GM21825 (cell line): ENCODE results near the gene ADCY7.

Source experiments
- ATAC-seq: cut with Tn5 transposase; IDR thresholded peaks from one replicate; pipeline ENCODE4 v1.9.1; 2021; ENCODE audit warnings: mild to moderate bottlenecking, moderate library complexity; ENCODE audit not compliant: unreplicated experiment

ADCY7 gene

GRCh38 chr16:50247906-50248608 lies 18.3 kb upstream of the ADCY7 start:
- ATAC-seq: no peak

GRCh38 chr16:50248845-50249244 lies 17.5 kb upstream of the ADCY7 start:
- no peak for ATAC-seq

DNA sequence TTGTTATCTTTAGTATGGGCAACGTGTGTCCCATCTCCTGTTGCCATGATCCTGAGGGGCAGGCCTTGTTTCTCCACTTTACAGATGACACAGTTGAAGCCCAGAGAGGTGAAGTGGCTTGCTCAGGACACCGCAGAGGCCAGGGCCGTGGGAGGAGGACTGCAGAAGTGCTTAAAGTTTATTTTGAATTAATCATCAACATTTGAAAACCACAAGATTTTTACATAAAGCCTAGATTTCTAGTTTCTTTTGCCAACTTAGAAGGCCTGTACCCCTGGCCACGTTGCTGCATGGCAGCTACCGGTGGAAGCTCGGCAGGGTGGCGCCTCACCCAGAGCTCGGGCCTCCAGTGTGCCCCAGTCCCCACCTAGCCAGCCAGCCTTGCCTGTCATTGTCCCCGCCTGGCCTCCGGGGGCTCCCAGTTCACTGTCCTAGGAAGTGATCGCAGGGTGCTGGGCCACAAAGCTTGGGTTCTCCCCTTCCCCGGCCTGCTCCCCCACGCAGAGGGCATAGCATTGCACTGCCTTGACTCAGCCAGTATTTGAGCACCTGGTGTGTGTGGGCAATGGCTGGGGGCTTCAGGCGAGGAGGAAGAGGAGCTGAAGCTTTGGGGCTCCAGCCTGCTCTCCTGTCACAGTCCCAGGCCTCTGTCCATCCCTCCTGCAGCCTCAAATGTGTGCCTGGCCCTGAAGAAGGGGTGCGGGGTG lies 14.8 kb upstream of the ADCY7 start:
- ATAC-seq: no peak

DNA sequence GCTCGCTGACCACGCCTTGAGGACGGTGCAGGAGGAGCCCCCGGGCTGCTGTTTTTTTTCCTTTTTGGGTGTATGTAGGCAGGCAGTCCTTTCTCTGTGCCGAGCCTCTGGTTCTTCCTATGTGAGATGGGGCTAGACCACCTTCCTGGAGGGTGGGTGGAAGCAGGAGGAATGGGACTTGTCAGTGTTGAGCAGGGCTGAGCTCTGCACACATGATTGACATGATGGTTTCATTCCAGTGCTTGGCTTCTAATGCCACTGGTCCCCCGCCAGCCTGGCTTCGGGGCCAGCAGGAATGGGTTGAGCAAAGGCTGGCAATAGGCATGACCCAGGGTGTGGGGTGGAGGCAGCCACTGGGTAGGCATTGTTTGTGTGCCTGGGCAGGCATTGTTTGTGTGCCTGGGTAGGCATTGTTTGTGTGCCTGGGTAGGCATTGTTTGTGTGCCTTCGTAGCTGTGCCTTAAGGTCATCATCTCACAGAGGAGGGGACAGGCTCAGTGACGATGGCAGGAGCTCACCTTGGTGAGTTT lies 14.2 kb upstream of the ADCY7 start:
- ATAC-seq: no peak

DNA sequence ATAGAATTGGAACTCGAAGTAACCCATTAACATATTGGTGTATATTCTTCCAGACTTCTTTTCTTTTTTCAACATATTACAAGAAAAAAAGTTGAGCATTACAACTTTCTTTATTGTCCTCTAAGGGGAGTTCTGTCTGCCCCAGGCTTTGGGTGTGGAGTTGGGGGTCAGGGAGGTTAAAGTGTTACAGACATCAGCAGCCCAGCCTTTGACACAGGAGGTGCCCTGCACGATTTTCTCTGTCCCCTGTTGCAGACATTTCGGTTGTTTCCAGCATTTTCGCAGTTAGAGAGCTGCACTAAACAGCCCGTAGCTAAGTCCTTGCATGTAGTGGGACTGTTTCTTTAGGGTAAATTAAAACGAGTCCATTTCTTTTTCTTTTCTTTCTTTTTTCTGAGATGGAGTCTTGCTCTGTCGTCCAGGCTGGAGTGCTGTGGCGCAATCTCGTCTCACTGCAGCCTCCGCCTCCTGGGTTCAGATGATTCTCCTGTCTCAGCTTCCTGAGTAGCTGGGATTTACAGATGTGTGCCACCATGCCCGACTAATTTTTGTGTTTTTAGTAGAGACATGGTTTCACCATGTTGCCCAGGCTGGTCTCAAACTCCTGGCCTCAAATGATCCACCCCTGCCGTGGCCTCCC lies 13.4 kb upstream of the ADCY7 start:
- no peak for ATAC-seq

- ATAC-seq: no peak
Measured at GRCh38 chr16:50253514-50253910, 12.8 kb upstream of the ADCY7 start.

DNA sequence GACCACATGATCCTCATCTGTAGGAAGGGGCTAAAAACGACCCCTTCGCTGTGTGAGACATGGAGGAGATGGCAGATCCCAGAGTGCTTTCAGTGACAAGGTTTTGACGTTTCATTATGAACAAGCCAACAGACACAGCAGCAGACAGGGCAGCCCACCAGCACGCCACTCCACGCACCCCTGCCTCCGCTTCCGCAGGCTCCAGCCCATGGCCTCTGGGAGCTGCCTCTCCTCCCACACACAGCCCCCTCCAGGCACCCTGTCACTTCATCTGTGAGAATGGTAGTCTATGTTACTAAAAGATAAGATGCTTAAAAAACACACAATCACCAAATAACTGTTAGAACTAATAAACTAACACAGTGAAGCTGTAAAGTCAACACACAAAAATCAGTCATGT lies 12.3 kb upstream of the ADCY7 start:
- ATAC-seq: no peak

- ATAC-seq: no peak
Measured at GRCh38 chr16:50255538-50255937, 10.8 kb upstream of the ADCY7 start.

DNA sequence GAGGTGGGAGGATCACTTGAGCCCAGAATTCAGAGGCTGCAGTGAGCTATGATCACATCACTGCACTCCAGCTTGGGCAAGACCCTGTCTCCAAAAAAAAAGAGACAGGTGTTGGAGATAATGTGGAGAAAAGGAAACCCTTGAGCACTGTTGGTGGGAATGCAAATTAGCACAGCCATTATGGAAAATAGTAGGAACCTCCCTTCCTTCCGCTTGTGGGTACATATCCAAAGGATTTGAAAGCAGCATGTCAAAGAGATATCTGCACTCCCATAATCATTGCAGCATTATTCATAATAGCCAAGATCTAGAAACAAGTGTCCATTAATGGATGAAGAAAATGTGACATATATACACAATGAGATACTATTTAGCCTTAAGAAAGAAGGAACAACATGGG lies 9.7 kb upstream of the ADCY7 start:
- ATAC-seq: no peak

- ATAC-seq: no peak
Measured at GRCh38 chr16:50257876-50258275, 8.5 kb upstream of the ADCY7 start.

- no peak for ATAC-seq
Measured at GRCh38 chr16:50259334-50260205, 6.8 kb upstream of the ADCY7 start.

DNA sequence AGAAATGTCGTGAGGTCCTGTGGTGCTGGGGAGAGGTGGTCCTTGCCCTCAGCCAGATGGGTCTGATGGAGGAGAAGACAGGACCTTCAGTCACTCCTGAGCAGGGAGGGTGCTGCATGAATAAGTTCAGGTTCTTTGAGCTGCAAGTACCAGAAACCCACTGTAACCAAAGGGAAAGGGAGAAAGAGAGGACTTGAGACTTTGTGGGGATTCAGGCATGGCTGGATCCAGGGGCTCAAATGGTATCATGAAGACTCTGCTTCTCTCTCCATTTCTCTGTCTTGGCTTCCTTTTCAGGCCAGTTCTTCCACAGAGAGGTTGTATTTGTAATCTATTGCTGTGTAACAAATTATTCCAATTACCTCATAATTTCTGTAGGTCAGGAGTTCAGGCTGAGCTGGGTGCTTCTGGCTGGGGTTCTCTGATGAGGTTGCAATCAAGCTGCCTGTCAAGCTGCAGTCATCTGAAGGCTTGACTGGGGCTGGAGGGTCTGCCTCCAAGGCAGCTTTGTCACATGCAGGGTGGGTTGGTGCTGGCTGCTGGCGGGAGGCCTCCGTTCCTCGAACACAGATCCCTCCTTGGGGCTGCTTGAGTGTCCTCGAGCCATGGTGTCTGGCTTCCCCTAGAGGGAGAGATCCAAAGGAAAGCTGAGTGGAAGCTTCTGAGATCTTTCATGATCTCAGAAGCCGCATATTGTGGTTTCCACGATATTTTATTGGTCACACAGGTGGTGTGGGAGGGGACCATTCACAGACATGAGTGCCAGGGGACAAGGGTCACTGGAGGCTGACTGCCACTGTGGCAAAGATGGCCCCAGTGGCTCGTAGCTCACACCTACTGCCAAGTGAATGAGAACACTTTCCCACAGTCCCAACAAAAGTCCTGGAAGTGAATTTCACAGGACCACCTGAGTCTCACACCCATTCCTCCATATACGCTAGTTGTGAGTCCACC lies 5.9 kb upstream of the ADCY7 start:
- ATAC-seq: no peak

DNA sequence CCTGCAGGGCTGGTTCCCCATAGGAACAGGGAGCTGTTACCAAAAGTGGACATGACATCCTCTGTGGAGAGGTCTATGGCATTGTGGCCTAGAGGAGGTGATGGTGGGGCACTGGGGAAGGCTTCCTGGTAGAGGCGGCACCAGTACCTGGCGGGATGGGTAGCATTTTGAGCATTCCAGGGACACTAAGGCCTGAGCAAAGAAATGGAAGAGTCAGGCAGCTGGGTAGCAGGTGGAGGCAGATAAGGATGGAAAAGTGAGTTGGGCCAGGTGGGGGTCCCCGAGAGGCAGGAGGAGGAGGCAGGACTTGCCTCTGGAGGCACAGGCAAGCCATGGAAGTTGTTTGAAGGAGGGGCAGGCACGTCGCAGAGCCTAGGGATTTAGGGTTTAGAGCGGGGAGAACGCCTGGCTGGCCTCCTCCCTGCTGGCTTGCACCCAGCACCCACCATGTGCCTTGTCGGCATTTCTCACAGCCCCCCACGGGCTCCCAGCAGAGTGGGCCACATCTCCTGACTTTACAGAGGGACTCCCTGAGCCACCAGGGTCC lies 5.1 kb upstream of the ADCY7 start:
- ATAC-seq: no peak

- no peak for ATAC-seq
Measured at GRCh38 chr16:50261707-50262235, 4.6 kb upstream of the ADCY7 start.

DNA sequence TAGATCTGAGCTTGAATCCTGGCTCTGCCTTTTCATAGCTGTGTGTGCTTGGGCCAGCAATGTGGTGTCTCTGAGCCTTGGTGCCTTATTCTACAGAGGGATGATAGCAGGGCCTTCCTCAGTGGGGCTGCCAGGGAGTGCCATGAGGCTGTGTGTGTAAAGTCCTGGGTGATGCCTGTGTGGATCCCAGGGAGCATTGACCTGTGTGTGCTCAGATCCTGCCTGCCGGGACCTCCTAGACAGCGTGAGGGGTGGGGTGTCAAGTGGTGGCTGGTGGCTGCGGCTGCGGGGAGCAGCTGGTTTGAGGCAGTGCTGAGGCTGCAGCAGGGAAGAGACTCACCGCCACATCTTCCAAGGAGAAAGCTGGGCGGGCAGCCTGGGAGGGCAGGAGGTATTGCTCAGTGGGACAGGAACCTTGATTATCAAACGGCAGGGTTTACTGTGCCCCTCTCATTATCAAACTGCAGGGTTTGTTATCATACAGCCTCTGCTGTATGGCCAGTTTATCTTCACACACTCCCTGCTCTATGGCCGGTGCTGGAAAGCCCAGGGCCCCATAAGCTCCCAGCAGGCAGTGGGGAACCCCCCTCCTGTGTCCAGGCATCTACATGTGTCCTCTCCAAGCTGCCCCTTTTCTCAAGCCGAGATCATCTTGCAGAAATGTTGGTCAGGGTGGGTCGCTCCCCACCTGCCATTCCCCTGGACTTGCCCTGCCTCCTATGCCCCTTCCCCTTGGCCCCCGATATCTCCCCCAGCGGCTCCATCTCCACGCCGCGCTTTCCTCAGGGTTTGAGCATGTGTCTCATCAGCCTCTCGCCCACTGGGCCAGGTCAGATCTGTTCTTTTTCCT lies 3.1 kb upstream of the ADCY7 start:
- ATAC-seq: no peak

- ATAC-seq: no peak
Measured at GRCh38 chr16:50263940-50264929, 2.1 kb upstream of the ADCY7 start.

GRCh38 chr16:50265260-50265659 lies 1.1 kb upstream of the ADCY7 start:
- ATAC-seq: no peak
